Measurements from ENCODE around the gene KRTAP1-5. TPM values are rescaled to one million over a fixed set of nuclear protein-coding genes. Genes with fewer than 3 reads are reported as not detected.
"Not testable (repeated sequence)": the region's sequence is repeated elsewhere in the genome, so short reads cannot be mapped to it uniquely, and the experiment has no call there.

KRTAP1-5 gene
- total RNA-seq, 4 donors from 2014 or later, result not detected

DNA sequence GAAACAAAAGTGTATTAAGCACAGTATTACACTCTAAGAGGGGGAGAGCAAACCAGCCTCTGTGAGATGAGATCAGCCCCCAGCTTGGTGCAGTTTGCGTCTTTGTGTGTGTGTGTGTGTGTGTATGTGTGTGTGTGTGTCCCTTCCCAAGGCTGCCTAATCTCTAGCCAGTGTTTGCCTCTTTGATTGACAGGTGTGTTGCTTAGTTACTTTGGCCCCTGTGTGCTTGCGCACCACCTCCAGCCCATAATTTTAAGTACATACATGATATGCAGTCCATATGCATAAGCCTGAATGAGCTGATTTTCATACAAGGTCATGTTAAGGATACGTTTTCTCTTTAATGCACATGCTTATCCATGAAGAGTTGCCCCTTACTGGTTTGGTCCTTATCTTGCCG, 25.2 kb downstream of the KRTAP1-5 start:
- 84 to 94% methylated on average over 4 of the region's 4 CpGs for WGBS, 2 donors
- TF ChIP-seq, protein P1, sequence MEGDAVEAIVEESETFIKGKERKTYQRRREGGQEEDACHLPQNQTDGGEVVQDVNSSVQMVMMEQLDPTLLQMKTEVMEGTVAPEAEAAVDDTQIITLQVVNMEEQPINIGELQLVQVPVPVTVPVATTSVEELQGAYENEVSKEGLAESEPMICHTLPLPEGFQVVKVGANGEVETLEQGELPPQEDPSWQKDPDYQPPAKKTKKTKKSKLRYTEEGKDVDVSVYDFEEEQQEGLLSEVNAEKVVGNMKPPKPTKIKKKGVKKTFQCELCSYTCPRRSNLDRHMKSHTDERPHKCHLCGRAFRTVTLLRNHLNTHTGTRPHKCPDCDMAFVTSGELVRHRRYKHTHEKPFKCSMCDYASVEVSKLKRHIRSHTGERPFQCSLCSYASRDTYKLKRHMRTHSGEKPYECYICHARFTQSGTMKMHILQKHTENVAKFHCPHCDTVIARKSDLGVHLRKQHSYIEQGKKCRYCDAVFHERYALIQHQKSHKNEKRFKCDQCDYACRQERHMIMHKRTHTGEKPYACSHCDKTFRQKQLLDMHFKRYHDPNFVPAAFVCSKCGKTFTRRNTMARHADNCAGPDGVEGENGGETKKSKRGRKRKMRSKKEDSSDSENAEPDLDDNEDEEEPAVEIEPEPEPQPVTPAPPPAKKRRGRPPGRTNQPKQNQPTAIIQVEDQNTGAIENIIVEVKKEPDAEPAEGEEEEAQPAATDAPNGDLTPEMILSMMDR (IDR thresholded peaks at IDR 0.05), result no peak
- no peak for TF ChIP-seq POLR2A (IDR thresholded peaks at IDR 0.05)
- no peak overlapping the region for H3K4me3 ChIP-seq (replicated peaks in 1 of 3)
- no peaks in the 10 kb centered on the region for H3K36me3 ChIP-seq
- H3K4me1 ChIP-seq, result peaks cover 0 to 10% of the 10 kb centered on the region in 2 donors
- no peak overlapping the region for H3K27ac ChIP-seq
- DNase-seq, result no peak
- intact Hi-C loops (cut with DNase I), result no loop called here
- H3K27me3 ChIP-seq, result no peaks in the 10 kb centered on the region
- no peaks in the 10 kb centered on the region for H3K9me3 ChIP-seq

DNA sequence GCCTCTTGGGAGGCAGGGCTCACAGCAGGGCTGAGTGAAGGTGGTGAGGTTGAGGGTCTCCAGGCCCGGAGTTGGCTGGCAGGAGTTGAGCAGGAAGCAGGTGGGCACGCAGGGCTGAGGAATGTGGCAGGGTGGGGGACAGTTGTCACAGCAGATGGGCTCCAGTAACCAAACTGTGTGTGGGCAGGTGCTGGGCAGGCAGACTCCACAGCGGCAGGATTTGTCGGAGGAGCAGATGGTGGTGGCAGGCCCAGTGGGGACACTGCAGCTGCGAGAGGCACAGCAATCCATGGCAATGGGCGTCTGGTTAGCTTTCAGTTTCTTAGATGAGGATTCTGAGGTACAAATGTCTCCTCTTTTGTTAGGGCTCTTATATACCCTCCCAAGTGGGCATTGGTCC, 27.4 kb downstream of the KRTAP1-5 start, which contains the start of gene KRTAP3-2:
TSS of gene KRTAP3-2 (minus strand) at position 344 of the 400 bp plus-strand sequence. CDS start at position 291, 53 bp downstream.
- intact Hi-C loops (cut with DNase I); H3K9me3 ChIP-seq; H3K36me3 ChIP-seq; H3K4me3 ChIP-seq (replicated peaks in 1 of 3); H3K27me3 ChIP-seq; DNase-seq; H3K27ac ChIP-seq: not testable (repeated sequence)
- 90 to 94% methylated on average over 6 of the region's 6 CpGs for WGBS, 2 donors
- peaks cover 0 to 10% of the 10 kb centered on the region in 2 donors for H3K4me1 ChIP-seq

DNA sequence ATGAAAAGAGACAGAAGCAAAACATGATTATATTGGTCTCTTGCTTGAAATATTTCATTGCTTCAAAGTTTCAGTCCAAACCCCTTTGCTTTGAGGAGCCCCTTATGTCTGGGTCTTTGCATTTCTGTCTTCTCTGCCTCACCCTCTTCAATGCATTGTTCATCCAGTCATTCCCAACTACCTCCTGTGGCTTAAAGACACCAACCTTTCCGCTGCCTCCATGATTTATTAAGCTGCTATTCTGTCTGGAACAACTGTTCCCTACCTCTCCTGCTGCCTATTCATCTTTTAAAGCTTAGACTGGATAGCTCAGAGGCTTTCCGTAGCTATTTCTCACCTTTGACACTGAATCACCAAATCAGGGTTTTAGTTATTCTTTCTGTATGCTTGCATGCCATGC, 29.6 kb downstream of the KRTAP1-5 start:
- Histone ChIP-seq H3K27ac (no peak overlapping the region), H3K9me3 (no peaks in the 10 kb centered on the region), H3K36me3 (no peaks in the 10 kb centered on the region), H3K27me3 (no peaks in the 10 kb centered on the region), H3K4me3 (replicated peaks in 1 of 3) (no peak overlapping the region), H3K4me1 (no peaks in the 10 kb centered on the region)
- TF ChIP-seq POLR2A (IDR thresholded peaks at IDR 0.05), result no peak
- TF ChIP-seq, protein P1 (IDR thresholded peaks at IDR 0.05), result no peak
- intact Hi-C loops (cut with DNase I), result no loop called here
- 80% methylated on average over 2 of the region's 2 CpGs for WGBS, 2 donors
- no peak for DNase-seq

DNA sequence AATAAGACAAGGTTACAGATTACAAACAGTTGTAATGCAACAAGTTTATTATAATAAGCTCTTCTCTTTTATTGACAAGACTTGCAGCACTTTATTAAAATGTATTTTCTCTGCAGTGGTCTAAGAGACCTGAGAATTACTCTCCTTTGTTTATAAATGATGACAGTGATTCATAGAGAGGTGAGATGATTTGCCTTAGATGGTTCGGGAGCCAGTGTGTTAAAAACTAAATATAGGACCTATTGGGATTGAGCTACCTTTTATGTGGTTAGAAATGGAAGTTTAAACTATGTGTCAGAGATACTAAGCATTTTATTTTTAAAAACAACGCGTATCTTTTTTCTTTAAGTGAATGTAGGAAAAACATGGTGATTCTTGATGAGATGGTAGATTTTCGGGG, 30.2 kb downstream of the KRTAP1-5 start:
- no peak overlapping the region for H3K27ac ChIP-seq
- no peaks in the 10 kb centered on the region for H3K9me3 ChIP-seq
- intact Hi-C loops (cut with DNase I), result no loop called here
- H3K36me3 ChIP-seq, result no peaks in the 10 kb centered on the region
- H3K4me3 ChIP-seq (replicated peaks in 1 of 3), result no peak overlapping the region
- no peaks in the 10 kb centered on the region for H3K4me1 ChIP-seq
- TF ChIP-seq, protein P1 (IDR thresholded peaks at IDR 0.05), result no peak
- TF ChIP-seq POLR2A (IDR thresholded peaks at IDR 0.05), result no peak
- DNase-seq, result no peak
- 87 to 92% methylated on average over 4 of the region's 4 CpGs for WGBS, 2 donors
- no peaks in the 10 kb centered on the region for H3K27me3 ChIP-seq

DNA sequence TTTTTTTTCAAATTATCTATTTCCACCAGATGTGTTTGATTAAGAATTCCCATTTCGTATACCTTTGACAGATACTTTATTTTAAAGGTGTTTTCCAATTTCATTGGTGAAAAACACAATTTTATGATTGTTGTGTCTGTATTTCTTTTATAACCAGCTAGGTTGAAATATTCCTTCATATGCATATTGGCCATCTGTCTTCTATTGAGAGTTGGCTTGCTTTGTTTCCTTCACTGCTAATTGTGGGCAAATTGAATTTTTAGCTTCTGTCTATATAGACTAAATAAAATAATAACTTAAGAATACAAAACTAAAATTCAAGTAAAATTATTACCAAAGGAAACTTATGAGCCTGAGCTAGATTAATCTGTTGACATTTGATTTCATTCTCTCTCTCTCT, 31.9 kb downstream of the KRTAP1-5 start:
- no peak for DNase-seq
- no peaks in the 10 kb centered on the region for H3K36me3 ChIP-seq
- H3K9me3 ChIP-seq, result no peaks in the 10 kb centered on the region
- WGBS, 2 donors, result 74 to 87% methylated on average over 1 of the region's 1 CpG
- H3K27ac ChIP-seq, result no peak overlapping the region
- TF ChIP-seq, protein P1 (IDR thresholded peaks at IDR 0.05), result no peak
- TF ChIP-seq POLR2A (IDR thresholded peaks at IDR 0.05), result no peak
- intact Hi-C loops (cut with DNase I), result no loop called here
- H3K4me1 ChIP-seq, result no peaks in the 10 kb centered on the region
- no peaks in the 10 kb centered on the region for H3K27me3 ChIP-seq
- no peak overlapping the region for H3K4me3 ChIP-seq (replicated peaks in 1 of 3)

DNA sequence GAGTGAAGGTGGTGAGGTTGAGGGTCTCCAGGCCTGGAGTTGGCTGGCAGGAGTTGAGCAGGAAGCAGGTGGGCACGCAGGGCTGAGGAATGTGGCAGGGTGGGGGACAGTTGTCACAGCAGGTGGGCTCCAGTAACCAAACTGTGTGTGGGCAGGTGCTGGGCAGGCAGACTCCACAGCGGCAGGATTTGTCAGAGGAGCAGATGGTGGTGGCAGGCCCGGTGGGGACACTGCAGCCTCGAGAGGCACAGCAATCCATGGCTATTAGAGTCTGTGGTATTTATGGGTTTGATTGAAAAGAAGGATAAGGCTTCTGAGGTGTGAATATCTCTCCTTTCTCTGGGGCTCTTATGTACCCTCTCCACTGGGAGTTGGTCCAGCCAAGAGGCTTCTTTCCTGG, 33.2 kb downstream of the KRTAP1-5 start, which contains the start of gene KRTAP3-3:
TSS of gene KRTAP3-3 (minus strand) at position 326 of the 400 bp plus-strand sequence. CDS start at position 259, 67 bp downstream.
- Histone ChIP-seq H3K27me3 (no peaks in the 10 kb centered on the region), H3K27ac (no peak within 1 kb of the TSS), H3K9me3 (no peaks in the 10 kb centered on the region), H3K4me3 (replicated peaks in 1 of 3) (no peak within 1 kb of the TSS), H3K36me3 (no peaks in the 10 kb centered on the region), H3K4me1 (no peaks in the 10 kb centered on the region)
- DNase-seq, result no peak
- WGBS, 2 donors, result 44 to 59% methylated on average over 4 of the region's 4 CpGs
- intact Hi-C loops (cut with DNase I), result no loop called here
- no peak for TF ChIP-seq POLR2A (IDR thresholded peaks at IDR 0.05)
- TF ChIP-seq, protein P1 (IDR thresholded peaks at IDR 0.05), result no peak
